PFSK-1 (cell line): ENCODE measurements around the gene POGLUT3.

ENCODE experiments used
- FOXP2 ChIP-seq: optimal IDR thresholded peaks from 2 replicates; pipeline ENCODE3; 2011; ENCODE audit warnings: borderline replicate concordance, control low read depth, inconsistent platforms; ENCODE audit not compliant: insufficient read depth; ENCODE audit errors: extremely low read length, extremely low read depth
- POLR2AphosphoS5 ChIP-seq: IDR thresholded peaks from 2 replicates; pipeline ENCODE4 v1.6.1; 2012; ENCODE audit warnings: low read depth, mild to moderate bottlenecking, control low read depth, low read length, moderate library complexity
- REST ChIP-seq, 2 experiments: IDR thresholded peaks; 2 replicates each; pipeline versions ENCODE4 v1.6.1 to v1.8.0; 2011 to 2012; ENCODE audit warnings: low read depth in 2 of 2, low read length in 2 of 2, control low read depth in 1 of 2, inconsistent platforms in 1 of 2, mild to moderate bottlenecking in 1 of 2, moderate library complexity in 1 of 2; ENCODE audit not compliant: insufficient read depth in 1 of 2
- SIN3A ChIP-seq: IDR thresholded peaks from 2 replicates; pipeline ENCODE4 v1.6.1; 2012; ENCODE audit warnings: mild to moderate bottlenecking, low read length, moderate library complexity, borderline replicate concordance; ENCODE audit not compliant: insufficient read depth
- TAF1 ChIP-seq: IDR thresholded peaks from 2 replicates; pipeline ENCODE4 v1.6.1; 2012; ENCODE audit warnings: low read length, control low read depth, borderline replicate concordance; ENCODE audit not compliant: insufficient read depth

POGLUT3 gene

GRCh38 chr11:108527382-108527781 is 29.2 kb upstream of the POGLUT3 start:
- TF ChIP-seq REST (IDR thresholded peaks at IDR 0.05; ENCODE audit: insufficient read depth in 1 of 2, low read depth in 2 of 2, low read length in 2 of 2) (no peak), SIN3A (no peak), TAF1 (no peak), FOXP2 (no peak), POLR2AphosphoS5 (no peak)

GRCh38 chr11:108525161-108525560 is 27.0 kb upstream of the POGLUT3 start:
- TF ChIP-seq FOXP2: no peak

GRCh38 chr11:108524422-108524821 is 26.2 kb upstream of the POGLUT3 start:
- TF ChIP-seq TAF1: no peak
- no peak for TF ChIP-seq SIN3A
- no peak for TF ChIP-seq POLR2AphosphoS5
- no peak for TF ChIP-seq FOXP2
- TF ChIP-seq REST (IDR thresholded peaks at IDR 0.05; ENCODE audit: insufficient read depth in 1 of 2, low read depth in 2 of 2, low read length in 2 of 2): no peak

GRCh38 chr11:108522318-108522717 is 24.1 kb upstream of the POGLUT3 start:
- TF ChIP-seq REST (IDR thresholded peaks at IDR 0.05; ENCODE audit: insufficient read depth in 1 of 2, low read depth in 2 of 2, low read length in 2 of 2): no peak
- no peak for TF ChIP-seq POLR2AphosphoS5
- no peak for TF ChIP-seq TAF1
- TF ChIP-seq FOXP2: no peak
- no peak for TF ChIP-seq SIN3A

GRCh38 chr11:108518581-108518980 is 20.4 kb upstream of the POGLUT3 start:
- TF ChIP-seq REST (IDR thresholded peaks at IDR 0.05; ENCODE audit: insufficient read depth in 1 of 2, low read depth in 2 of 2, low read length in 2 of 2): no peak
- TF ChIP-seq POLR2AphosphoS5: no peak
- TF ChIP-seq SIN3A: no peak
- TF ChIP-seq TAF1: no peak
- no peak for TF ChIP-seq FOXP2
